GM23248 (cell line): ENCODE data around the gene IRX5.

ENCODE experiments used
- EZH2 ChIP-seq: fragments of 200-600 bp; sonication (generic); IDR thresholded peaks from 2 replicates; pipeline ENCODE4 v1.6.1; 2018; ENCODE audit warnings: antibody characterized with exemption, mild to moderate bottlenecking; ENCODE audit not compliant: insufficient read depth, poor library complexity, severe bottlenecking
- EZH2phosphoT487 ChIP-seq: fragments of 200-600 bp; sonication (generic); IDR thresholded peaks from 2 replicates; pipeline ENCODE4 v1.6.1; 2018; ENCODE audit warnings: antibody characterized with exemption, moderate library complexity, mild to moderate bottlenecking, low read depth; ENCODE audit not compliant: insufficient read depth

DNA sequence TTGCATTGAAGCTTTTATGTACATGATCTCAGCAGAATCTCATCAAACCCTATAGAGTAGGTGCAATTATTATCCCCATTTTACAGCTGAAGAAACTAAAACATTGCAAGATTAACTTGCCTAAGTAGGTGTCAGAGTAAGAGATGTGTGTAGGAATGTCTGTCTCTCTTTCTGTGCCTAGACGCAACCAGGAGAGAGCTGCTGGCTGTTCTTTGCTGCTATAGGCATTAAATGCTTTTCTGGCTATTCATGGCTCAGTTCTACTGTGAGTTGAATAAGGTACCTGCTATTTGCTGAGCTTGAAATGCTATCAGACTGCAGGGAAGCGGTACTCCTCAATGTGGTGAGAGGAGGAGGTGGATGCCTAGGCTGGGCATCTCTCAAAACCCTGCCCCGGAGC, 17.0 kb downstream of the IRX5 start:
- TF ChIP-seq EZH2phosphoT487, result no peak
- no peak for TF ChIP-seq EZH2
